ENCODE results near the gene TAGAP. TPM values are rescaled to one million over a fixed set of nuclear protein-coding genes. Genes with fewer than 3 reads are reported as not detected.

The TAGAP gene
- total RNA-seq, 1 donor from 2014 or later: 42.2 TPM

DNA sequence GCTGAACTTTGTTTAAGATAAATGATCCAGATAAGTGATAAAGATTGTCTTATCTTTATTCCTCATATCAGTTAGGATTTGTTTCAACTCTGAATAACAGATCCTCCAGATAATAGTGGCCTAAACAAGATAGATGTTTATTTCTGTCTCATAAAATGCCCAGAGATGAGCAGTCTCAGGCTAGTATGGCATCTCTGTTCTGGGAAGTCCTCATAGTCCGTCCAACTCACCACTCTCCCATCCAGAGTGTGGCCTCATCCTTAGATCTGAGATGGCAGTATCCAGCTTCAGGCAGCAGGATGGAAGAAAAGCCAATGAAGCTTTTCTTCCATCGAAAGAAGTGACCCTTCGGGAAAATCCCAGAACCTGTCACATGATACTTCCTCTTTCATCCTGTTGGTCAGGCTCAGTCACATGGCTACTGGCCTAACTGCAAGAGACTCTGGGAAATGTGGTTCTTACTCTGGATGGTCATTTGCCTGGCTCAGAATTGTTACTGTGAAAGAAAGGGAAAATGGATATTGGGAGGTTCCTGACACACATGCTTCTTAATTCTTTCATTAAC lies 29.4 kb upstream of the TAGAP start:
- intact Hi-C loops (cut with micrococcal nuclease): no loop called here

DNA sequence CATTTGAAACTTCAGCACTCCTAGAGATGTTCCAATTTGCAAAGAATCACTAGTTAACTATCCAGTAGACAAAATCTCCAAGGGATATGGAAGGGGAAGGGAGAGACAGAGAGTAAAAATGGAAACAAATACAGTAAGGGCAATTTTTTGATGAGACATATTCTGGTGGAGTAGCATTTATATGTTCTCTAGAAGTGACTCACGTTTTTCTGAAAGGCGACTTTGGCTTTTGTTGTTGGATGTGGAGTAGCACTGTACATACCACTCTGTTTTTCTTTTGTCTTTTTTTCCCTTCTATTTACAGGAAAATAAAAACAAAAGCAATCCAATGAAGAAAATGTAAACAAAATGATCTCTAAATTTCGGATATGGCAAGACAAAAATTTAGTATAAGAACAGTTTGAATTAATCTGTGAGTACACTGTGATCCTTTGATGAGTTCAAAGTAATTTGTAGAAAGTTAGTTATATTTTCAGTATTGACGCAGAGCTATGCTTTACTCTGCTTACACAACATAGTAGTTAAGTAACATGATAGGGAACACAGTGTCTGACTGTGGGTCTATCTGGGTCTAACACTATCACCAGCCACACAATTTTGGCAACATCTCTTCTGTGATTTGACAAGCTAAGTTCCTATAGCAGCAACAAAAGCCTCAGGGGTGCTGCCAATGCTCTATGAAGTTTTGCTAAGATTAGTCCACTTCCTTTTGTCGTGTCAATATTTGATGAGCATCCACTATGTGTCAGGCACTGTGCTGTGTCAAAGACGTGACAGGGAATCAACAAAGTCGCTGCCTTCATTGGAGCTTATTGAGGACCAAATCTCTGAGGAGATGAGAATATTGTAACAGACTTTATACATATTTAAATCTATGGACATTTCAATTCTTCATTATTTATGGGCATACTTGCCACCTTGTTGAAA lies 27.3 kb upstream of the TAGAP start:
- intact Hi-C loops (cut with micrococcal nuclease): no loop called here

DNA sequence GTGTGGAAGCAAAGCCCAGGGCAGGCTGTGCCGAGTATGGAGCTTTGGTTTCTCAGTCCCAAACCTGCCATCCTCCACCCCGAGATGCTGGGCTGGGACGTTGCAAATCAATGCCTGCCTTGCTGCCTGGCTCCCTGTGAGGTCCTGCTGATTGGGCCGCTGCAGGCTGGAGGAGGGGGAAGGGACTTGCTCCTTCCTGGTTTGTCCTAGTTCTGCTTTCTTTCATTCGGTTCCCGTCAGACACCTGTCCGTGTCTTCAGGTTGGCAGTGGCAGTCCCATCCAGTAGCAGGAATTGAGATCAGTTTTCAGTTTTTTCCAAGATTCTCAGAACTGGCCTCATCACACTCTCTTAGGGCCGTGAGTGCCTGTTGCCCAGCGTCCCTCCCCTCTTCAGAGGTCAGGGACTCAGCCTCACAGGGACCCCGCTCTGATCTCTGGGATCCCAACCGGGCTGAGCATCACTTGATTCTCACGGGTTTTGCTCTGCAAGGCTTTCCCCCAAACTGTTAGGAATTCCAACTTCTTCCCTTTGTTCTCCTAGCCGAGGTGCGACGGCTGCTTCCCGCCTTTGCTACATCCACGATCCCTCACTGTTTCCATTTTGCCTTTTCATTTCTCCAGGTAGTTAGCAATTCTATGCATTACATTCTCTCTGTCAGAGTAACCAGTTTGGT lies 24.2 kb upstream of the TAGAP start:
- intact Hi-C loops (cut with micrococcal nuclease): no loop called here

DNA sequence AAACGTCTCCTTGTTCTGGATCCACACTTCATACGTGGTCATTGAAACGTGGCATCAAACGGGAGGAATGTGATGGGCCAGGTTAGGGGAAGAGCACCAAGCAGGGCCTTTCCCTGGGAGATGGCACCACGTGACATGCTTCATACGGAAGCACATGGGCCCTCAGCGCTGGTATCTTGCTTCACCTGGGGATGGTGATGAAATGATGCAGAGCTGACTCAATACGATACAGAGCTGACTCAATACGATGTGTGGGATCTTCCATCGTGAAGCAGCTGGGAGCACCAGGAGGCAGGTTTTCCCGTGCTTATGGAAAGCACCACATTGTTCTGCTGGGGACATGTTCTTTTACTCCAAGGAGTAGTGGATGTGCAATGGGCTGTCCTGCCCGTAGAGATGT lies 22.5 kb upstream of the TAGAP start:
- intact Hi-C loops (cut with micrococcal nuclease): no loop called here

DNA sequence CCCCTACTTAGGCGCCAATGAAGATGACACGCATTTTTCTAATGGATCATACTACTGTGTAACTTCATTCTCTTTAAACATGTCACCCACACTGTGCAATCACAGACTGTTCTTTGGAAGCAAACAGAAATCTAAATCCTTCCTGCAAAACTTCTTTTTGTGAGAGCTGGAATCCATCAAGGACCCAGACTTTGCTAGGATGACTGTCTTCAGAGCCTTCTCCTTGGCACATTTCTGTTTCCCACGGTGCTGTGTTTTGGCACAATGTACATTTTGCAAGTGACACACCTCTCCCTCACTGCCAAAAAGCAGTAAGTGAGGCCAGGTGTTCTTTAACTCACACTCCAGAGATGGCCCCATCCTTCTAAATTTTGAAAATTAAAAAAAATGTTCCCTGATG lies 21.7 kb upstream of the TAGAP start:
- intact Hi-C loops (cut with micrococcal nuclease): no loop called here

DNA sequence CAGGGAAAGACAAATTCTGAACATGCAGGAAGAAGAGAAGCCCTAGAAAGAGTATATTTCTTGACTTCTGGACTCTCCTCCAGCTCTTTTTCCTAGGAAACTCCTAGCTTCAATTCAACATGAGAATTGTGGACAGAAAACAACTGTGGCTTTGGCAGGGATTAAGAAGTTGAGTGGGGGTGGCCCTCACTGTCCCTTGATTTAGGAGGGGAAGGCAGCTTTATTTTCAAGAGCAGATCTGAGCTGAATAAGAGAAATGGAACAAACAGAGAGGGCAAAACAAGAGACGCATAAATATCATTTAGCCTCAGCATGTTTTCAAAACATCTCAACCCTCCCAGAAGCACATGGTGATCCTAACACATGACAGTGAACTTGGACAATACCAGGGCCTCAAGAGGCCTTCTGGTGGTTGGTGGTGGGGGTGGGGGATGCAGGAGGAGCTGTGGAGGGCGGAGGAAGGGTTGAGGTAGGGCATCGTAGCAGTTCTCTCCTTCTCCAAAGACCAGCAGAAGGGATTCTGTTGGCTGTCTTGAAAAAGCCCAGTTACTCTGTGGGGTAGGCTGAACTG lies 21.1 kb upstream of the TAGAP start:
- intact Hi-C loops (cut with micrococcal nuclease): no loop called here

DNA sequence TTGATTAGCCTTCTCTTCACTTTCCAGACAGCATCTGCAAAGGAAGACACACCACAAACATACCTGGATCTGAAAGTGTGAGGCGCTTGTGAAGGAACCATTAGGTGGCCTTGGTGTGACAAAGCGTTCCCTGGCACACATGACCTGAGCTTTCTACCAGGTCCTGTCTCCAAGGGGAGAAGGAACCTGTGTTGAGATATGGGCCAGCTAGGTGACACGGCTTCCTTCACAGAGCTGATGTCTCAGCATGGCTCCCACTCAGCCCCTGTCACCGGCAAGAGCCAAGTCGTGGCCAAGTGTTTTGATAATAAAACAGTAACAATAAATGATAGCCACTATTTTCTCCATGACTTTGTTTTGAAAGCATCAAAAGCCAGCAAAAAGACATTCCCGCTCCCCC lies 20.3 kb upstream of the TAGAP start:
- intact Hi-C loops (cut with micrococcal nuclease): no loop called here

DNA sequence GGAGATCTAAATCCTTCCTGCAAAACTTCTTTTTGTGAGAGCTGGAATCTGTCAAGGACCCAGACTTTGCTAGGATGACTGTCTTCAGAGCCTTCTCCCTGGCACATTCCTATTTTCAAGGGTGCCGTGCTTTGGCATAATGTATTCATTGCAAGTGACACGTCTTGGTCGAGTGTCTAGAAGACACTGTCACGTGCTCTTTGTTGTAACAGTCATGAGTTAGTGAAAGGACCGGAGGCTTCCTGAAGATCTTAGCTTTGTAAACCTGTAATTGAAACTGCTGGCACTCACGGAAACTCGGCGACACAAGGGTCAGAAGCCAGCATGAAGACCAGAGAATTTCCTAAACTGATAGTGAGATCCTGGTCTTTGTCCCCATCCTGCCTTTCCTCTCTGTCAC lies 19.7 kb upstream of the TAGAP start:
- intact Hi-C loops (cut with micrococcal nuclease): loop anchor here (5.0 kb wide), 2 partner anchors 663 to 1398 kb away; partner anchors contain the start of gene WTAP

DNA sequence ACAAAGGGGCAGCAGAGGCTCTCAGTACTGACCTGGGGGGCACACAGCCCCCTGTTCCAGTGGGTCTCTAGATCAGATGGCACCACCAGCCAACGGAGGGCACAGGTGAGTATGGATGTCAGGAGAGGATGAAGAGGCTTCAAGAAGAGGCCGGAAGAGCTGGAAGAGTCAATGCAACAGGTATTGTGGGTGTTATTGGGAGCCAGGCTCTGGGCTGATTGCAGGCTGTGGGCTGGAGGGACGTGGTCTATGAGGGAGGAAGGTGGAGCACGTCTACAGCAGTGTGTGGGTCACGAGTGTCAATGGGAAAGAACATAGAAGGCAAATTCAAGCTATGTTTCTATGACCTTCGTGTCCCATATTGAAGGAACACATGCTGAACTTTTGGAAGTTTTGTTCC lies 18.8 kb upstream of the TAGAP start:
- intact Hi-C loops (cut with micrococcal nuclease): loop anchor here (2.0 to 5.0 kb wide), 4 partner anchors 55 to 1399 kb away; partner anchors contain the start of genes EZR and WTAP

DNA sequence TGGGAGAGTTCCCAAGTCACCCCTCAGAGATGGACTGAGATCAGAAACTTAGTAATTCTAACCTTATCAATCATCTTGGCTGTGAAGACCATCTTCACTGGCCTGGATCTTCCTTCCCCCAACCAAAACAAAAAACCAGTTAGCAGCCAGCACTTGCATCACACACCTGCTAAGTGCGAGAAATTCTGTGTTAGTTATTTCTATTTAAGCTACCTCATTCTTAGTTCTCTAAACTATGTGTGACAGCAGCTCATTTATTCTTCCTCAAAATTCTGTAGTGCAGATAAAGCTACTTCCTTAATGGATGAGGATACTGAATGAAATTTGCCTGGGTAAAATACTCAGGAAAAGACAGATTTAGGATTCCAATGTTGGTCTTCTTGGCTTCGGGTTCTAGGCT lies 18.2 kb upstream of the TAGAP start:
- intact Hi-C loops (cut with micrococcal nuclease): loop anchor here (1.0 to 5.0 kb wide), 11 partner anchors 18 to 1399 kb away; partner anchors contain the start of genes EZR, SOD2 and WTAP

DNA sequence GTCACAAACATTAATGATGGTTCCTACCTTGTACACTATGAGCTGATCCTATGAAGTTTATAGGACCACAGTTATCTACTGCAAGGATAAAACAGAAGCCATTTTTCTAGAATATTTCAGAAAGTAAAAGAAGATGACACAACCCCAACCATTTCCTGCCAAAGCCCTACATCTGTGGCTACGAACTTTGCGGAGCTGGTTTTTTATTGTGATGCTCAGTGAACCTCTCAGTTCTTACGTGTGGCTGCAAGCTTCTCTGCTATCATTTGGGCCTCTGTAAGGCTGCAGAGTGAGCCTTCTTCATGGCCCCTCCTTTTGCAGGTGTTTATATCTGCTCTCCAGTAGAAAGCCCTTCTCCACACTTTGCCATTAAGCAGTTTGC lies 17.8 kb upstream of the TAGAP start:
- intact Hi-C loops (cut with micrococcal nuclease): loop anchor here (1.0 to 5.0 kb wide), 11 partner anchors 17 to 1400 kb away; partner anchors contain the start of genes EZR, SOD2 and WTAP

DNA sequence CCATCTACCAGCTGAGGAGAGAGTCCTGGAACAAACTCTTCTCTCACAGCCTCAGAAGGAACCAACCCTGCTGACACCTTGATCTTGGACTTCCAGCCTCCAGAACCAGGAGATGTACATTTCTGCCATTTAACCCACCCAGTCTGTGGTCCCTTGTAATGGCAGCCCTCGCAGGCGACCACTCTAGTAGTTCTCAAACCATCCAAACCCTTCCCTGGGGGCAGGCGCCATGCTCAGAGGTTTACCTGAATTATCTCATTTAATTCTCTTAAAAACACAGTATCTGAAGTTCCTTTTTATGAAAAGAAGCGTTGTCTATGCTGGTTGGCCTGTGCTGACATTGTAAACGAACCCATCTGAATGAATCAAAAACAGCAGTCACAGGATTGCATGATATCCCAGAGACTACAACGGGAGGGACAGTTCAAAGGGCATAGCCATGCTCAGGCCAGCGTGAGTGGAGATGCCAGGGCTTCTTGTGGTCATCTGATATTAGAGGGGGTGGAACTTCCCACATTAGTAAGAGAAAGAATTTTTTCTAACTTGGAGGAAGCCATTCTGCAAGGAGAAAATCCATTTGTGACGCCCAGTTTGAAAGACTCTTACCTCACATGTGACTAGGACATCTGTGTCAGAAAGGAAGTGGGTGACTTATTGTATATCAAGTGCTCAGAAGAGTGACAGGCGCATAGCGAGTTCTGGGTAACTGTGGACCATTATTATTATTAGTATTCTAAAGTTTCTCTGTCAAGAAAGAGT lies 17.2 kb upstream of the TAGAP start:
- intact Hi-C loops (cut with micrococcal nuclease): loop anchor here (1.0 to 5.0 kb wide), 11 partner anchors 17 to 1400 kb away; partner anchors contain the start of genes EZR, SOD2 and WTAP

DNA sequence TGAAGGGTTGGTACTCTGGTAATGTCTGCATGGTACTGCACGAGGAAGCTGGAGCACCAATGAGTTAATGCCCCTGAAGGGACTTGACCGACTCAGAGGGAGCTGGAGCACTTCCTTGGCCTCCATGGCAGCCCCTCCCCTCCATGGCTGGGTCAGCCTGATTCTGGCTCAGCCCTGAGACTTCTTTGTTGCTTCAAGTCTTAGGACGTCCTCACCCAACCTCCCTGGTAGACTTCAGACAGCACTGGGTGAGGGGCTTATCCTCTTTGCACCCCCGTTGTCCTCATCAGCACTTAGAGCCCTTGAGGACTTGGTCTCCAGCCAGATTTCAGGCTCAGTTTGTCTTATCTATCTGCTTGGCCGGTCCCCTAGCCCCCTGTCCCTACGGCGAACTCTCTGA lies 16.4 kb upstream of the TAGAP start:
- intact Hi-C loops (cut with micrococcal nuclease): loop anchor here (5.0 kb wide), 2 partner anchors 666 to 1401 kb away; partner anchors contain the start of gene WTAP

DNA sequence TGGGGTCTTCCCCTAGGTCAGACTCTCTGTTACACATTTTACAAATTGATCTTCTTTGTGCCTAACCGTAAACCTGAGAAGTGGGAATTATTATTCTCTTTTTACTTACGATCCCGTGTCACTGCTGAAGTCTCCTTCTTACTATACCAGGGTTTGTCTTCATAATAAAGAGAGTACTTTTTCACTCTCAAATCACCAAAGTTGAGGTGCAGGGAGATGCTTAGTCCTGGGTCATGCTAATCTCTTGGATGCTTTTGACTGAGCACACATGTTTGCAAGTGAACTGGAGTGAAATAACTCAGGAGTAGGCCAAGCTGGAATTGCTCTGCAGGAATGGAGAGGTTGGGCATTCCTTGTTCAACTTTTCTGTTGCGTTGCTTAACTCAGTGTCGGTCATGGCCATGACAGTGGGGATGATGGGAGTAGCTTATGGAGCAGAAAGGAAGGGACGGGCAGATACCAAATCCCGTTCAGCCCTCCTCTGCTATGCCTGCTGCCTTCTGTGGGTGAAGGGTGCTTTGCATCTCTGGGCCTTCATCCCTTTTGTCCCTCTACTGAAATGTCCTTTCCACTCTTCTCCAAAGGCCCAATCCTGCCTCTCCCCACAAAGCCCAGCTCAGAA lies 15.2 kb upstream of the TAGAP start:
- intact Hi-C loops (cut with micrococcal nuclease): loop anchor here (5.0 kb wide), 2 partner anchors 667 to 1402 kb away; partner anchors contain the start of gene WTAP

DNA sequence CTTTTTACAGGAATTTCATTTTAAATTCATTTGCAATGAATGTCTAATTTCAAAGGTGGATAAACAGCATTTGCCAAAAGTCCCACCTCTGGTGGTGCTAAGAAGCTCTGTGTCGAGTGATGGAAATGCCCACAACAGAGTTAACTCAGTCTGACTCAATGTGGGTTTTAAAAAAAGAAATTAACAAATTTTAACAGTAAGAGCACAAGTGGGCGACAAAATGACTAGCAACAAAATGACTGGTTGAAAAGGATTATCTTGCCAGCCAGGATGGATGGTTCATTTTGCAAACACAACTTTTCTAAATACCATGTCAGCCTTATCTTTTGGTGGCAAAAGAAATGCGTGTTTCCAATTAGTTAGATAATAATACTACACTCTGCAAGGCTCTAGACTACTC lies 14.3 kb upstream of the TAGAP start:
- intact Hi-C loops (cut with micrococcal nuclease): no loop called here

DNA sequence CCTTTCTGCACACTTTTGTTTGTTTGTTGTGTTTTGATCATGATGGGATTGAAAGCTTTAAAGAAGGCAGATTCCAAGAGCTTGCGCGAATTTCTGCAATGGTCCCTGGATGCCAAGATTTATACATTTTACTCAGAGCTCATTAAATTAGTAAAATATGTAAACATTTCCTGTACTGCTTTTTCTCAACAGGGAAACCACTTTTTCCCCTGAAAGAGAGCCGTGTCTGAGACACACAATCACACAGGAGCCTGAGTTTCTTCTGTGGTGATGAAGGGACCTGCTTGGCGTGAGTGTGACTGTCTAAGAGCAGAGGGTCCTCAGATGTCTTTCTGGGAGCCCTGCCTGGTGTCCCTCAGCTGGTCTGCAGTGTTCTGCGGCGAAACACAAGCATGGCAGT lies 12.1 kb upstream of the TAGAP start:
- intact Hi-C loops (cut with micrococcal nuclease): no loop called here

DNA sequence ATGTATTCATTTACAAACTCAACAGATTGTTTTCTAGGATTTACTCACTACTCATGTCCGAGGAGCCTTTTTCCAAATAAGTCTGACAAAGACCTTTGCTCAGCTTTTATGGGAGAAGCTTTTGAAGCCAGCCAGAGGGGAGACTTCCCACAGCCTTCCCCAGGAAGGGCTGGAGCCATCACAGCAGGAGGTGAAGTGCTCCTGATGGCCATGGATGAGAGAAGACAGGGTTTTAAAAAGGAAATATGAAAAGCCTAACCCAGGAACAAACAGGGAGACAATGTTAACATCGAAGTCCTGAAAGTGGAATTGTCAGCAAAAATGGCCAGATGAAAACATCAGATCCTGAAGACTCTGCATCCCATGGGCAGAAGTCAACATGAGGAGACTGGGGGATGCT lies 11.6 kb upstream of the TAGAP start:
- intact Hi-C loops (cut with micrococcal nuclease): no loop called here

DNA sequence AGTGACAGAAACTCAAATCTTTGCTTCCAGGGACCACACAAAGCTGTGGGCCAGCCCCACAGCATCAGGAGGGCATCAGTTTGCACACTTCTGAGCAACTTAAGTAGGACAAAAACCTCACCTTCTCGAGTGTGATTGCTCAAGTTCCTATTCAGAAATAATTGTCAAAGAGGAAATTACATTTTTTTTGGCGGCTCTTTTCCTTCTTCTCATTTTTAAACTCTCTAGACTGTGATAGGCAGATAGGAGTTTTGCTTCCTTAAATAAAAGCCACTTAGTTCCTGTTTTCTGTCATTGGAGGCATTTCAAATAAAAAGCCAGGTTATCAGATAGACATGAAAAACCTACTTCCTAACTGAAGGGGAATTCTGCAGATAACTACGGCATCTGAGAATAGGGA lies 11.2 kb upstream of the TAGAP start:
- intact Hi-C loops (cut with micrococcal nuclease): no loop called here

DNA sequence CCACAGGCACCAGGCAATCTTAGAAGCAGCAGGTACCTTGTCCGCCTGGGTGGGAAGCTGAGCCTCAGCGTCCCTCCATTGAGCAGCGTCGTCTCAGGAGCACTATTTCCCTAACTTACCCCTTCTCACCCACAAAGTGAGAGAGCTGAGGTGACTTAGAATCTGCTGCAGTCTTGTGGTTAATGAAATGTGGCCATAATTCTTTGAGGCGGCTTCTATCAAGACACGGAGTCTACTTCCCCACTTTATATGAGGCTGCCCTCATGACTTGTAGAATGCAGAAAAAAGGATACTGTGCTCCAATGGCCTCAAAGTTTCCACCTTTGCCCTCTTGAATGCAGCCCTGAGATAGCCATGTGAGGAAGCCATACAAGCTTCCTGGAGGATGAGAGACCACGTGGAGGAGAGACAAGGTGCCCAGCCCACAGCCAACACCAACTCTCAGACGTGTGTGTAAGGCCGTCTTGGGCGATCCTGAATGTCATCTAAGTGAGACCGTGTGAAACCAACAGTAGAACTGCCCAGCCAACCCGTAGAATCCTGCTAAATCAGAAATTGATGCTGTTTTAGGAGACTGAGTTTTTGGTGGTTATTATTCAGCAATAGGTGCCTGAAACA lies 9.1 kb upstream of the TAGAP start:
- intact Hi-C loops (cut with micrococcal nuclease): no loop called here

DNA sequence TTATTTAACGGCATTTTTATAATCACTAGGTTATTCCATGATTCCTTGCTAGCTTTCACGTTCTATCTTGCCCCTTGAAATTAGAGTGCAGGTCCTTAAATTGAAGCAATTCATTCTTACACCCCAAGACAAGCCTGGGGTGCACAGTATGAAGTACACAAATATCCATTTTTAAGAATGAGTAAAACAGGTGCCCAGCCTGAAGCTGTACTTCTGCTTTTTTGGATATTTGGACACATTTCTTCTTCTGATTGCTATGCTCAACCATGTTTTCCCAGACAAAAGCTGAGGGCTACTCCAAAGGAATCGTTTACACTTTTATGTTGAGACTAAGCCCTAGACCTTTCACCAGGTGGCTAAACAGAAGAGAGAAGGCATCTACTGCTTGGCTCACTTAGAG lies 7.9 kb upstream of the TAGAP start:
- intact Hi-C loops (cut with micrococcal nuclease): no loop called here

All from T-helper 1 cell treated with Interleukin-12 subunit alpha and Interleukin-12 subunit beta and Interleukin-4 antibody, amounts not matched to agents 30 ng/mL and 1 ng/mL, for 36 hours (primary cell).